GM19455 (cell line): ENCODE results near the gene TBC1D8.

Experiments
- ATAC-seq: cut with Tn5 transposase; IDR thresholded peaks from one replicate; pipeline ENCODE4 v1.9.1; 2021; ENCODE audit not compliant: unreplicated experiment

TBC1D8 gene

GRCh38 chr2:101001691-101002561, 149.3 kb downstream of the TBC1D8 start, which contains the start of gene RPL31:
Gene RPL31 (plus strand): TSS chr2:101002289. CDS start chr2:101002702, 413 bp downstream.
- ATAC-seq, result peak; percentile 95

GRCh38 chr2:100999995-101000394, 151.2 kb downstream of the TBC1D8 start:
- no peak for ATAC-seq

- no peak for ATAC-seq
Measured at GRCh38 chr2:100998235-100998573, 153.0 kb downstream of the TBC1D8 start.

- no peak for ATAC-seq
Measured at GRCh38 chr2:100997509-100998234, 153.5 kb downstream of the TBC1D8 start.

GRCh38 chr2:100995309-100996075, 155.7 kb downstream of the TBC1D8 start:
- no peak for ATAC-seq

- no peak for ATAC-seq
Measured at GRCh38 chr2:100993294-100993693, 157.9 kb downstream of the TBC1D8 start.

GRCh38 chr2:100992262-100992661, 158.9 kb downstream of the TBC1D8 start:
- ATAC-seq, result no peak

- ATAC-seq, result no peak
Measured at GRCh38 chr2:100991404-100991773, 159.8 kb downstream of the TBC1D8 start.

GRCh38 chr2:100990650-100991403, 160.4 kb downstream of the TBC1D8 start:
- ATAC-seq, result no peak

GRCh38 chr2:100990166-100990565, 161.0 kb downstream of the TBC1D8 start:
- ATAC-seq, result no peak

GRCh38 chr2:100989666-100990065, 161.5 kb downstream of the TBC1D8 start:
- no peak for ATAC-seq

GRCh38 chr2:100988630-100989417, 162.4 kb downstream of the TBC1D8 start:
- no peak for ATAC-seq

GRCh38 chr2:100987974-100988373, 163.2 kb downstream of the TBC1D8 start:
- ATAC-seq, result no peak

- ATAC-seq, result no peak
Measured at GRCh38 chr2:100987536-100987935, 163.6 kb downstream of the TBC1D8 start.

- ATAC-seq, result no peak
Measured at GRCh38 chr2:100986157-100986556, 165.0 kb downstream of the TBC1D8 start.

- no peak for ATAC-seq
Measured at GRCh38 chr2:100984892-100985307, 166.3 kb downstream of the TBC1D8 start.

GRCh38 chr2:100983684-100984310, 167.4 kb downstream of the TBC1D8 start:
- ATAC-seq, result no peak

GRCh38 chr2:100983201-100983600, 168.0 kb downstream of the TBC1D8 start:
- ATAC-seq, result no peak

GRCh38 chr2:100982431-100982861, 168.7 kb downstream of the TBC1D8 start:
- no peak for ATAC-seq
